ENCODE results near the gene C1QTNF4. TPM values are rescaled to one million over a fixed set of nuclear protein-coding genes. Genes with fewer than 3 reads are reported as not detected.
"Not testable (repeated sequence)": the region's sequence is repeated elsewhere in the genome, so short reads cannot be mapped to it uniquely, and the experiment has no call there.

Gene C1QTNF4
- total and polyA plus RNA-seq, 5 donors = 0.33 to 0.74 (median 0.51) TPM

DNA sequence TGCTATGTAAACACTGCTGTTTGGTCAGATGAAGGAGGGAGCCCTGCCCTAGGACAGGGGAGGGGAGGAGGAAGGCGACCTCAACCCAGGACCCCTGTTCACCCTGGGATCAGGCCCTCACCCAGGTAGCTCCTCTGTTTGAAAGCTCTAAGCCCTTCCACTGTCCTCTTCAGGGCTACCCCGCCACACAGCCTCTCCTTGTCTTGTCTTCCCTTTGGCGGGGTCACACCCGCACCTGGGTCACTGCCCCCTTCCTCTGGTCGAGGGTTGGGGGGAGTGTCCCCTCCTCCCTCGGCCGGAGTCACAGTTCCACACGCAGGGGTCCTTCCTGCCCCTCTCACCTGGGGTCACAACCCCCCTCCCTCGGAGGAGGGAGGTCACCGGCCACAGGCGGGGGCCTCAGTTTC lies 29.3 kb downstream of the C1QTNF4 start:
- 16% methylated on average over 11 of the region's 11 CpGs for WGBS
- Histone ChIP-seq H3K4me1 (ENCODE audit: control insufficient read depth, insufficient read depth, low read length) (no peaks in the 10 kb centered on the region), H3K9me3 (ENCODE audit: control insufficient read depth, low read length) (no peaks in the 10 kb centered on the region), H3K27me3 (ENCODE audit: control insufficient read depth, insufficient read depth) (no peaks in the 10 kb centered on the region), H3K4me3 (ENCODE audit: low read length) (peak overlapping the region; percentile 57), H3K27ac (ENCODE audit: low read length) (peak overlapping the region; percentile 4)
- DNase-seq = peak in 1 of 3 donors; percentile 65
- intact Hi-C loops (cut with DNase I) = no loop called here
- no peak for ATAC-seq

DNA sequence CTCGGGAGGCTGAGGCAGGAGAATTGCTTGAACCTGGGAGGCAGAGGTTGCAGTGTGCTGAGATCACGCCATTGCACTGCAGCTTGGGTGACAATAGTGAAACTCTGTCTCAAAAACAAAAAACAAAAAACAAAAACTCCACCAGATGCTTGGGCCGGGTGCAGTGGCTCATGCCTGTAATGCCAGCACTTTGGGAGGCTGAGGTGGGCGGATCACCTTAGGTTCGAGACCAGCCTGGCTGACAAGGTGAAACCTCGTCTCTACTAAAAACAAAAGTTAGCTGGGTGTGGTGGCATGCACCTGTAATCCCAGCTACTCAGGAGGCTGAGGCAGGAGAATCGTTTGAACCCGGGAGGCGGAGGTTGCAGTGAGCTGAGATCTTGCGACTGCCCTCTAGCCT lies 29.8 kb downstream of the C1QTNF4 start:
- H3K4me3 ChIP-seq (ENCODE audit: low read length); H3K27ac ChIP-seq (ENCODE audit: low read length); intact Hi-C loops (cut with DNase I); H3K4me1 ChIP-seq (ENCODE audit: control insufficient read depth, insufficient read depth, low read length); DNase-seq; H3K27me3 ChIP-seq (ENCODE audit: control insufficient read depth, insufficient read depth); ATAC-seq; H3K9me3 ChIP-seq (ENCODE audit: control insufficient read depth, low read length): not testable (repeated sequence)
- 97% methylated on average over 10 of the region's 10 CpGs for WGBS

GRCh38 chr11:47562393-47562792 lies 31.8 kb downstream of the C1QTNF4 start:
- intact Hi-C loops (cut with DNase I); H3K4me3 ChIP-seq (ENCODE audit: low read length); H3K27me3 ChIP-seq (ENCODE audit: control insufficient read depth, insufficient read depth); H3K9me3 ChIP-seq (ENCODE audit: control insufficient read depth, low read length); H3K4me1 ChIP-seq (ENCODE audit: control insufficient read depth, insufficient read depth, low read length); ATAC-seq; DNase-seq; H3K27ac ChIP-seq (ENCODE audit: low read length): not testable (repeated sequence)
- WGBS = 94% methylated on average over 4 of the region's 4 CpGs

DNA sequence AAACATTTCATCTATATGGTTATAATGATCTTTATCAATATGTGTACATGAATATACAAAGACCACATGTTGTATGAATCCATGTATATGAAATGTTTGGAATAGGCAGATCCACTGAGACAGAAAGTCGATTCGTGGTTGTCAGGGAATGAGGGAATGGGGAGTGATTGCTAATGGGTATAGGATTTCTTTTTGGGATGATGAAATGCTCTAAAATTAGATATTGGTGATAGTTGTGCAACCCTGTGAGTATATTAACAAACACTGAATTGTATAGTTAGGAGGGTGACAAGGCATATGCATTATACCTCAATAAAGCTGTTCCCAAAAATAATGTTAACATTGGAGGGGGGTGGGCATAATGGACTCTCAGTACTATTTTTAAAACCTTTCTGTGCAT lies 33.8 kb downstream of the C1QTNF4 start:
- Histone ChIP-seq H3K9me3 (ENCODE audit: control insufficient read depth, low read length) (no peaks in the 10 kb centered on the region), H3K4me3 (ENCODE audit: low read length) (no peak overlapping the region), H3K27ac (ENCODE audit: low read length) (no peak overlapping the region), H3K27me3 (ENCODE audit: control insufficient read depth, insufficient read depth) (no peaks in the 10 kb centered on the region), H3K4me1 (ENCODE audit: control insufficient read depth, insufficient read depth, low read length) (no peaks in the 10 kb centered on the region)
- no peak for DNase-seq
- WGBS = 83% methylated on average over 2 of the region's 2 CpGs
- ATAC-seq = no peak
- intact Hi-C loops (cut with DNase I) = no loop called here

GRCh38 chr11:47558695-47559094 lies 35.5 kb downstream of the C1QTNF4 start:
- ATAC-seq (no peak), DNase-seq (no peak)
- Histone ChIP-seq H3K9me3 (ENCODE audit: control insufficient read depth, low read length) (no peaks in the 10 kb centered on the region), H3K4me3 (ENCODE audit: low read length) (no peak overlapping the region), H3K4me1 (ENCODE audit: control insufficient read depth, insufficient read depth, low read length) (no peaks in the 10 kb centered on the region), H3K27ac (ENCODE audit: low read length) (no peak overlapping the region), H3K27me3 (ENCODE audit: control insufficient read depth, insufficient read depth) (no peaks in the 10 kb centered on the region)
- intact Hi-C loops (cut with DNase I) = loop anchor here in 1 of 4 donors (10.0 kb wide), 1 partner anchor 94 kb away; no protein-coding TSS in a partner anchor
- 97% methylated on average over 1 of the region's 1 CpG for WGBS

DNA sequence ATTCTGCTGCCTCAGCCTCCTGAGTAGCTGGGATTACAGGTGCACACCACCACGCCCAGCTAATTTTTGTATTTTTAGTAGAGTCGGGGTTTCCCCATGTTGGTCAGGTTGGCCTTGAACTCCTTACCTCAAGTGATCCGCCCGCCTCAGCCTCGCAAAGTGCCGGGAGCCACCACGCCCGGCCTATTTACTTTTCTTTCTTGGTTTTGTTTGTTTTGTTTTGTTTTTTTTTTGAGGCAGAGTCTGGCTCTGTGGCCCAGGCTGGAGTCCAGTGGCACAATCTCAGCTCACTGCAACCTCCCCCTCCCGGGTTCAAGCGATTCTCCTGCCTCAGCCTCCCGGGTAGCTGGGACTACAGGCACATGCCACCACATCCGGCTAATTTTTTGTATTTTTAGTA lies 37.2 kb downstream of the C1QTNF4 start:
- intact Hi-C loops (cut with DNase I) = loop anchor here in 1 of 4 donors (10.0 kb wide), 1 partner anchor 92 kb away; no protein-coding TSS in a partner anchor
- H3K27me3 ChIP-seq (ENCODE audit: control insufficient read depth, insufficient read depth); H3K27ac ChIP-seq (ENCODE audit: low read length); ATAC-seq; H3K9me3 ChIP-seq (ENCODE audit: control insufficient read depth, low read length); H3K4me1 ChIP-seq (ENCODE audit: control insufficient read depth, insufficient read depth, low read length); H3K4me3 ChIP-seq (ENCODE audit: low read length); DNase-seq: not testable (repeated sequence)
- 97% methylated on average over 12 of the region's 12 CpGs for WGBS

- Histone ChIP-seq H3K4me3 (ENCODE audit: low read length) (peak overlapping the region; percentile 91), H3K4me1 (ENCODE audit: control insufficient read depth, insufficient read depth, low read length) (peaks cover 5% of the 10 kb centered on the region), H3K27me3 (ENCODE audit: control insufficient read depth, insufficient read depth) (no peaks in the 10 kb centered on the region), H3K27ac (ENCODE audit: low read length) (peak overlapping the region; percentile 43), H3K9me3 (ENCODE audit: control insufficient read depth, low read length) (no peaks in the 10 kb centered on the region)
- intact Hi-C loops (cut with DNase I) = loop anchor here in 1 of 4 donors (10.0 kb wide), 1 partner anchor 89 kb away; no protein-coding TSS in a partner anchor
- ATAC-seq (no peak), DNase-seq (no peak)
- WGBS = 6% methylated on average over 9 of the region's 9 CpGs
Observed at GRCh38 chr11:47553406-47553743, 40.8 kb downstream of the C1QTNF4 start.

DNA sequence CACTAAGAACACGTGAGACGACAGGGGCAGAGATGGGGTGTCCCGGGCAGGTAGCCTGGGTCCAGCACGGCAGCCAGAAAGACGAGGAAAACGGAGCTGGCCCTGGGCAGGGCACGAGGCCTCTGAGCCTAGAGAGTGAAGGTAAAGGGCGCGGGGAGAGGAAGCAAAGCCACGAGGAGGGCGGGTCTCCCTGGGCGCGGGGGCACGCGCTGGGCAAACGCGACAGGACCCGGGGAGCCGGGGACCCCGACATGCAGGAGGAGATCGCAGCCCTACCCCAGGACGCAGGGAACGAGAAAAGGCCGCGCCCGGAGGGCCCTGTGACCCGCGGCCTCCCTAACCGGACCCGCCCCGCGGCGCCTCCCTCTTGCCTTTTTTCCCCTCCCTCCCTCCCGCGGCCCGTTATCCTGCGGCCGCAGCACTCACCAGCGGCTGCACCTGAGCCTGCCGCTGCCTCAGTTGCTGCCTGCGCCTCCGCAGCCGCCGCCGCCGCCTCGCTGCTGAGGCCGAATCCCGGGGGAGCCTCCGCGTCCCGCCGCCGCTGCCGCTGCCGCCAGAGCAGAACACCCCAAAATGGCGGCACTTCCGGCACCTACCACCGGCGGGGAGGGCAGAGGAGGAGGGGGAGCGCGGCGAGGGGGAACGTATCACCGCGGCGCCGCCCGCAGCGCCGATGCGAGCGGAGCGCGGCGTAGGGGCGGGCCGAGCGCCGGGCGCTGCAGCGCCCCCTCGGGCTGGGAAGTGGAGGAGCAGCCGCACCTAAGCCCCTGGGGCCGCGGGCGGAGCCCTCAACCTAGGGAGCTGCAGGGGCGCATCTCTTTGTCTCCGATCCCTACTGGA lies 41.4 kb downstream of the C1QTNF4 start, which contains the start of gene CELF1:
Gene CELF1, minus strand, starts transcription at position 567 of the 840 bp plus-strand sequence. CDS start 53,609 bp downstream, outside the sequence.
- no peaks in the 10 kb centered on the region for H3K27me3 ChIP-seq (ENCODE audit: control insufficient read depth, insufficient read depth)
- H3K27ac ChIP-seq (ENCODE audit: low read length) = peak within 1 kb of the TSS; percentile 90
- peak; percentile 92 to 96 (median 96) for DNase-seq
- intact Hi-C loops (cut with DNase I) = loop anchor here in 1 of 4 donors (10.0 kb wide), 1 partner anchor 88 kb away; no protein-coding TSS in a partner anchor
- peak within 1 kb of the TSS; percentile 91 for H3K4me3 ChIP-seq (ENCODE audit: low read length)
- H3K4me1 ChIP-seq (ENCODE audit: control insufficient read depth, insufficient read depth, low read length) = peaks cover 5% of the 10 kb centered on the region
- H3K9me3 ChIP-seq (ENCODE audit: control insufficient read depth, low read length) = no peaks in the 10 kb centered on the region
- peak; percentile 99 for ATAC-seq
- WGBS = under 1% methylated on average over 89 of the region's 89 CpGs

DNA sequence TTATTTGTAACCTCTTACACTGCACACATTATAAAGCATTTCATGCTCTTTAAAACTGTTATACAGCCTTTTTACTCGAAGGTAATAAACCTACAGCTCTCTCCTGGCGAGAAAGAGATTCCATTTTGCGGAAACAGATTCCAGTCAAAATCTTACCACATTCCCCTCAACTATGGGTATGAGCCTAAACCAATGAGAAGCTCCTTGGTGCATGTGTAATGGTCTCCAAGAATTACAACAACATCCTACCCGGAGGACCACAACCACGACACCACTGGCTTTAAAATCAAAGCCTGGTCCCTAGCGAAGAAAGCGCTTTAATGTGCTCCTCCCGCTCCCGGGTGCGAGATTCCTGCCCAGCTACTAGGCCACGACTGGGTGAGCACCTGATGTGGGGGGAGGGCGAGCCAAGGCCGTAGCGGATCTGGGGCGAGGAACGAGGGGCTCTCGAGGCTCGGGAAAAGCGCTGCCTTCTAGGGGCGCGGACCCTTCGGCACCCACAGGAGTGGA lies 42.1 kb downstream of the C1QTNF4 start:
- Histone ChIP-seq H3K4me3 (ENCODE audit: low read length) (peak overlapping the region; percentile 91), H3K27me3 (ENCODE audit: control insufficient read depth, insufficient read depth) (no peaks in the 10 kb centered on the region), H3K4me1 (ENCODE audit: control insufficient read depth, insufficient read depth, low read length) (peaks cover 5% of the 10 kb centered on the region), H3K9me3 (ENCODE audit: control insufficient read depth, low read length) (no peaks in the 10 kb centered on the region), H3K27ac (ENCODE audit: low read length) (peak overlapping the region; percentile 90)
- DNase-seq (peak; percentile 36 to 71 (median 65)), ATAC-seq (peak; percentile 6 to 35)
- intact Hi-C loops (cut with DNase I) = loop anchor here in 1 of 4 donors (10.0 kb wide), 1 partner anchor 87 kb away; no protein-coding TSS in a partner anchor
- WGBS = 4% methylated on average over 22 of the region's 22 CpGs

- ATAC-seq (no peak), DNase-seq (no peak)
- Histone ChIP-seq H3K4me3 (ENCODE audit: low read length) (no peak overlapping the region), H3K9me3 (ENCODE audit: control insufficient read depth, low read length) (no peaks in the 10 kb centered on the region), H3K27me3 (ENCODE audit: control insufficient read depth, insufficient read depth) (no peaks in the 10 kb centered on the region), H3K4me1 (ENCODE audit: control insufficient read depth, insufficient read depth, low read length) (peaks cover 5% of the 10 kb centered on the region), H3K27ac (ENCODE audit: low read length) (no peak overlapping the region)
- intact Hi-C loops (cut with DNase I) = loop anchor here in 1 of 4 donors (10.0 kb wide), 1 partner anchor 86 kb away; no protein-coding TSS in a partner anchor
Observed at GRCh38 chr11:47551086-47551485, 43.1 kb downstream of the C1QTNF4 start.

Data from right cardiac atrium (tissue), 5 donors.